ENCODE measurements around the gene SYK. TPM values are rescaled to one million over a fixed set of nuclear protein-coding genes. Genes with fewer than 3 reads are reported as not detected.

Gene SYK
- polyA plus RNA-seq, 1 of the 3 experiments (the other 2 are of a cell fraction): not detected

- 46% methylated on average over 10 of the region's 11 CpGs for WGBS (ENCODE audit: low lambda C conversion rate)
- ChIA-PET POLR2A (no interaction called here), CTCF (no interaction called here)
- no peaks in the 10 kb centered on the region for H3K36me3 ChIP-seq (replicated peaks in 1 of 2; ENCODE audit: control insufficient read depth in 1 of 2, insufficient read depth in 2 of 2, low read length in 1 of 2)
- TF ChIP-seq NFIC (IDR thresholded peaks at IDR 0.05; ENCODE audit: borderline replicate concordance) (no peak), IRF3 (IDR thresholded peaks at IDR 0.05; ENCODE audit: low read depth, low read length) (no peak), ELF1 (IDR thresholded peaks at IDR 0.05) (no peak), MEF2A (IDR thresholded peaks at IDR 0.05; ENCODE audit: borderline replicate concordance, low read depth) (no peak), RFX5 (IDR thresholded peaks at IDR 0.05; ENCODE audit: low read length) (no peak)
- H3K9me3 ChIP-seq: no peaks in the 10 kb centered on the region
- no peak overlapping the region for H2AFZ ChIP-seq (ENCODE audit: low read depth)
- no peaks in the 10 kb centered on the region for H3K27me3 ChIP-seq (ENCODE audit: insufficient read depth)
- H3K4me1 ChIP-seq (ENCODE audit: control insufficient read depth in 1 of 2, insufficient read depth in 2 of 2, low read depth in 1 of 2, low read length in 1 of 2): no peaks in the 10 kb centered on the region
- no peak for DNase-seq
- H4K20me1 ChIP-seq (ENCODE audit: insufficient read depth): no peaks in the 10 kb centered on the region
- no peak overlapping the region for H3K27ac ChIP-seq (ENCODE audit: low read depth in 2 of 2, low read length in 1 of 2)
- H3K79me2 ChIP-seq (ENCODE audit: insufficient read depth): no peaks in the 10 kb centered on the region
- H3K9me2 ChIP-seq: no peaks in the 10 kb centered on the region
- no peak overlapping the region for H3K4me2 ChIP-seq
- H3F3A ChIP-seq (replicated peaks; ENCODE audit: insufficient read depth): no peaks in the 10 kb centered on the region
- H3K9ac ChIP-seq: no peak overlapping the region
- H3K4me3 ChIP-seq (ENCODE audit: low read depth in 2 of 2, low read length in 1 of 2): no peak overlapping the region
These were observed 102.3 kb downstream of the SYK start for GRCh38 chr9:90903766-90904424.

GRCh38 chr9:90904706-90905478, 103.3 kb downstream of the SYK start:
- Histone ChIP-seq H3K36me3 (replicated peaks in 1 of 2; ENCODE audit: control insufficient read depth in 1 of 2, insufficient read depth in 2 of 2, low read length in 1 of 2) (no peaks in the 10 kb centered on the region), H4K20me1 (ENCODE audit: insufficient read depth) (no peaks in the 10 kb centered on the region), H3K27ac (ENCODE audit: low read depth in 2 of 2, low read length in 1 of 2) (no peak overlapping the region), H3K9me2 (no peaks in the 10 kb centered on the region), H3K9ac (no peak overlapping the region), H3K27me3 (ENCODE audit: insufficient read depth) (no peaks in the 10 kb centered on the region), H3K4me1 (ENCODE audit: control insufficient read depth in 1 of 2, insufficient read depth in 2 of 2, low read depth in 1 of 2, low read length in 1 of 2) (no peaks in the 10 kb centered on the region), H3K79me2 (ENCODE audit: insufficient read depth) (no peaks in the 10 kb centered on the region), H3K4me3 (ENCODE audit: low read depth in 2 of 2, low read length in 1 of 2) (no peak overlapping the region), H3K4me2 (no peak overlapping the region), H3F3A (replicated peaks; ENCODE audit: insufficient read depth) (no peaks in the 10 kb centered on the region), H3K9me3 (no peaks in the 10 kb centered on the region), H2AFZ (ENCODE audit: low read depth) (no peak overlapping the region)
- TF ChIP-seq FOSL2 (IDR thresholded peaks at IDR 0.05; ENCODE audit: borderline replicate concordance, low read depth) (no peak), TEAD4 (IDR thresholded peaks at IDR 0.05; ENCODE audit: borderline replicate concordance, insufficient read depth) (no peak), EP300 (IDR thresholded peaks at IDR 0.05; ENCODE audit: borderline replicate concordance in 1 of 2, low read depth in 1 of 2, low read length in 1 of 2) (no peak), ELF1 (IDR thresholded peaks at IDR 0.05) (no peak), CHD2 (IDR thresholded peaks at IDR 0.05; ENCODE audit: low read length, partially characterized antibody) (no peak), YY1 (IDR thresholded peaks at IDR 0.05; ENCODE audit: low read depth) (no peak), IRF3 (IDR thresholded peaks at IDR 0.05; ENCODE audit: low read depth, low read length) (no peak), NFIC (IDR thresholded peaks at IDR 0.05; ENCODE audit: borderline replicate concordance) (no peak), NRF1 (IDR thresholded peaks at IDR 0.05; ENCODE audit: low read depth, low read length) (no peak), GABPA (IDR thresholded peaks at IDR 0.05; ENCODE audit: low read depth) (no peak)
- 51% methylated on average over 12 of the region's 12 CpGs for WGBS (ENCODE audit: low lambda C conversion rate)
- POLR2A ChIA-PET: no interaction called here
- CTCF ChIA-PET: interaction anchor here (0.9 to 2.2 kb wide), 2 partner anchors 10 to 26 kb away, joined by 3 to 10 read pairs; no protein-coding TSS in a partner anchor
- no peak for DNase-seq
